Thoracic aorta (tissue), 2 donors: ENCODE data around the gene PLAGL1. TPM values are rescaled to one million over a fixed set of nuclear protein-coding genes. Genes with fewer than 3 reads are reported as not detected.

ENCODE experiments used
- ATAC-seq: fragments of 150-250 bp; one replicate; pipeline ENCODE4 v1.8.0; 2017; ENCODE audit warnings: low read depth; ENCODE audit not compliant: insufficient number of reproducible peaks, low FRiP score
- DNase-seq: peaks from one replicate; pipeline ENCODE4 v3.0.0-alpha.2; 2020; ENCODE audit warnings: low spot score
- H3K27ac ChIP-seq, 2 donors: fragments of 200-600 bp; sonication (generic); 1 replicate in 1 of 2; 2 replicates in 1 of 2; pipeline ENCODE4 v1.5.1; 2016; ENCODE audit warnings: mild to moderate bottlenecking in 2 of 2, moderate library complexity in 2 of 2
- H3K27me3 ChIP-seq: fragments of 200-600 bp; sonication (generic); replicated peaks from 2 replicates; pipeline ENCODE4 v1.6.0; 2016; ENCODE audit warnings: mild to moderate bottlenecking; ENCODE audit not compliant: insufficient read depth
- H3K36me3 ChIP-seq: fragments of 200-600 bp; sonication (generic); one replicate; pipeline ENCODE4 v1.5.1; 2016
- H3K4me1 ChIP-seq, 2 donors: fragments of 200-600 bp; sonication (generic); 1 replicate in 1 of 2; 2 replicates in 1 of 2; pipeline versions ENCODE4 v1.5.1 to v1.6.0; 2016; ENCODE audit warnings: low read depth in 2 of 2, mild to moderate bottlenecking in 1 of 2; ENCODE audit not compliant: control insufficient read depth in 1 of 2
- H3K4me3 ChIP-seq: fragments of 200-600 bp; sonication (generic); 2 replicates; pipeline ENCODE4 v1.5.1; 2016; ENCODE audit warnings: mild to moderate bottlenecking
- H3K9me3 ChIP-seq: fragments of 200-600 bp; sonication (generic); 2 replicates; pipeline ENCODE4 v1.5.1; 2016
- total RNA-seq, 2 donors: library from RNA; depleted of rRNA; stranded (reverse); fragments of >200 nt; gene quantifications; one replicate each; pipeline versions ENCODE4 v1.1.0 to v1.2.3, GENCODE V29; 2016
- TF ChIP-seq, protein P1 (sequence below): fragments of 200-600 bp; sonication (generic); IDR thresholded peaks from one replicate; pipeline ENCODE4 v1.5.1; 2019; ENCODE audit warnings: antibody characterized with exemption

The PLAGL1 gene
- total RNA-seq, 2 donors from 2014 or later, result 33.6 to 74.7 TPM

- Histone ChIP-seq H3K27me3 (no peaks in the 10 kb centered on the region), H3K4me1 (no peaks in the 10 kb centered on the region), H3K27ac (no peak overlapping the region), H3K36me3 (no peaks in the 10 kb centered on the region), H3K9me3 (peaks cover 16% of the 10 kb centered on the region), H3K4me3 (no peak overlapping the region)
- ATAC-seq (no peak), DNase-seq (no peak)
- TF ChIP-seq, protein P1, sequence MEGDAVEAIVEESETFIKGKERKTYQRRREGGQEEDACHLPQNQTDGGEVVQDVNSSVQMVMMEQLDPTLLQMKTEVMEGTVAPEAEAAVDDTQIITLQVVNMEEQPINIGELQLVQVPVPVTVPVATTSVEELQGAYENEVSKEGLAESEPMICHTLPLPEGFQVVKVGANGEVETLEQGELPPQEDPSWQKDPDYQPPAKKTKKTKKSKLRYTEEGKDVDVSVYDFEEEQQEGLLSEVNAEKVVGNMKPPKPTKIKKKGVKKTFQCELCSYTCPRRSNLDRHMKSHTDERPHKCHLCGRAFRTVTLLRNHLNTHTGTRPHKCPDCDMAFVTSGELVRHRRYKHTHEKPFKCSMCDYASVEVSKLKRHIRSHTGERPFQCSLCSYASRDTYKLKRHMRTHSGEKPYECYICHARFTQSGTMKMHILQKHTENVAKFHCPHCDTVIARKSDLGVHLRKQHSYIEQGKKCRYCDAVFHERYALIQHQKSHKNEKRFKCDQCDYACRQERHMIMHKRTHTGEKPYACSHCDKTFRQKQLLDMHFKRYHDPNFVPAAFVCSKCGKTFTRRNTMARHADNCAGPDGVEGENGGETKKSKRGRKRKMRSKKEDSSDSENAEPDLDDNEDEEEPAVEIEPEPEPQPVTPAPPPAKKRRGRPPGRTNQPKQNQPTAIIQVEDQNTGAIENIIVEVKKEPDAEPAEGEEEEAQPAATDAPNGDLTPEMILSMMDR, result no peak
These were observed 95.4 kb downstream of the PLAGL1 start for GRCh38 chr6:143912671-143913070.

DNA sequence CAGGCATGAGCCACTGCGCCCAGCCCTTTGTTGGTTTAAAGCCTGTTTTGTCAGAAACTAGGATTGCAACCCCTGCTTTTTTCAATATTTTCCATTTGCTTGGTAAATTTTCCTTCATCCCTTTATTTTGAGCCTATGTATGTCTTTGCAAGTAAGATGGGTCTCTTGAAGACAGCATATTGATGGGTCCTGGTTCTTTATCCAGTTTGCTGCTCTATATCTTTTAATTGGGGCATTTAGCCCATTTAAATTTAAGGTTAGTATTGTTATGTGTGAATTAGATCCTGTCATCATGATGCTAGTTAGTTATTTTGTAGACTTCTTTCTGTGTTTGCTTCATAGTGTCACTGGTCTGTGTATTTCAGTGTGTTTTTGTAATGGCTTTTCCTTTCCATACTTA lies 97.0 kb downstream of the PLAGL1 start:
- TF ChIP-seq, protein P1, result no peak
- DNase-seq (no peak), ATAC-seq (no peak)
- no peak overlapping the region for H3K27ac ChIP-seq
- no peaks in the 10 kb centered on the region for H3K27me3 ChIP-seq
- H3K36me3 ChIP-seq, result no peaks in the 10 kb centered on the region
- no peak overlapping the region for H3K4me3 ChIP-seq
- H3K9me3 ChIP-seq, result peaks cover 16% of the 10 kb centered on the region
- H3K4me1 ChIP-seq, result no peaks in the 10 kb centered on the region

DNA sequence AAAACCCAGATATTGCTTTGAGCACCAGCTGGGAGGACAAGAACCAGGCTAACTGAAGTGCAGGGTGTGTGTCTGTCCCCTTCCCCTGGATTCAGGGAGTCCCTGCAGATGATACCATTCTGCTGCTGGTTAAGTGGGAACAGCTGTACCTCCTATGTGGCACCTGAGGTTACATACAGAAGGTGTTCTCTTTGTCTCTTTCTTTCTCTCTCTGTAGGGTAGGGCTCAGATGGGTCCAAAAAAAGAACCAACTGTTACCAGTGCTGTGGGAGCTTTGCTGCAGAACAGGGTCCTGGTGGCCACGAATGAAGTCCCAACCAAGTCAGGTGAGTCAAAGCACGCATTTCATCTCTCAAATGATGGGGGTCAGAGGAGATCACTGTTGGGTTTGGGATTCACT lies 105.2 kb downstream of the PLAGL1 start:
- Histone ChIP-seq H3K4me3 (no peak overlapping the region), H3K4me1 (peaks cover 12 to 38% of the 10 kb centered on the region in 2 donors), H3K9me3 (no peaks in the 10 kb centered on the region), H3K36me3 (no peaks in the 10 kb centered on the region), H3K27ac (no peak overlapping the region), H3K27me3 (no peaks in the 10 kb centered on the region)
- ATAC-seq (no peak), DNase-seq (no peak)
- TF ChIP-seq, protein P1, result no peak

GRCh38 chr6:143901885-143902750 lies 105.9 kb downstream of the PLAGL1 start:
- TF ChIP-seq, protein P1, result no peak
- no peaks in the 10 kb centered on the region for H3K27me3 ChIP-seq
- peak; percentile 75 for ATAC-seq
- peak overlapping the region; percentile 64 to 75 for H3K27ac ChIP-seq
- H3K4me1 ChIP-seq, result peaks cover 12 to 38% of the 10 kb centered on the region in 2 donors
- peak overlapping the region; percentile 44 for H3K4me3 ChIP-seq
- DNase-seq, result no peak
- H3K9me3 ChIP-seq, result no peaks in the 10 kb centered on the region
- H3K36me3 ChIP-seq, result no peaks in the 10 kb centered on the region

GRCh38 chr6:143900358-143900757 lies 107.7 kb downstream of the PLAGL1 start:
- Histone ChIP-seq H3K4me3 (no peak overlapping the region), H3K27me3 (no peaks in the 10 kb centered on the region), H3K4me1 (peaks cover 12 to 37% of the 10 kb centered on the region in 2 donors), H3K27ac (no peak overlapping the region), H3K36me3 (no peaks in the 10 kb centered on the region), H3K9me3 (no peaks in the 10 kb centered on the region)
- ATAC-seq (no peak), DNase-seq (no peak)
- TF ChIP-seq, protein P1, result no peak
